ENCODE results near the gene SMPD1.

GRCh38 chr11:6413791-6414201 is 23.5 kb downstream of the SMPD1 start:
- TF ChIP-seq CTCF (IDR thresholded peaks at IDR 0.05), result no peak
- no peak for TF ChIP-seq POLR2A (IDR thresholded peaks at IDR 0.05)
